ENCODE measurements around the gene GBP7.
"Not testable (repeated sequence)": the region's sequence is repeated elsewhere in the genome, so short reads cannot be mapped to it uniquely, and the experiment has no call there.

GBP7 gene, protein sequence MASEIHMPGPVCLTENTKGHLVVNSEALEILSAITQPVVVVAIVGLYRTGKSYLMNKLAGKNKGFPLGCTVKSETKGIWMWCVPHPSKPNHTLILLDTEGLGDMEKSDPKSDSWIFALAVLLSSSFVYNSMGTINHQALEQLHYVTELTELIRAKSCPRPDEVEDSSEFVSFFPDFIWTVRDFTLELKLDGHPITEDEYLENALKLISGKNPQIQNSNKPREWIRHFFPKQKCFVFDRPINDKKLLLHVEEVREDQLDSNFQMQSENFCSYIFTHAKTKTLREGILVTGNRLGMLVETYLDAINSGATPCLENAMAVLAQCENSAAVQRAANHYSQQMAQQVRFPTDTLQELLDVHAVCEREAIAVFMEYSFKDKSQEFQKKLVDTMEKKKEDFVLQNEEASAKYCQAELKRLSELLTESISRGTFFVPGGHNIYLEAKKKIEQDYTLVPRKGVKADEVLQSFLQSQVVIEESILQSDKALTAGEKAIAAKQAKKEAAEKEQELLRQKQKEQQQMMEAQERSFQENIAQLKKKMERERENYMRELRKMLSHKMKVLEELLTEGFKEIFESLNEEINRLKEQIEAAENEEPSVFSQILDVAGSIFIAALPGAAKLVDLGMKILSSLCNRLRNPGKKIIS

DNA sequence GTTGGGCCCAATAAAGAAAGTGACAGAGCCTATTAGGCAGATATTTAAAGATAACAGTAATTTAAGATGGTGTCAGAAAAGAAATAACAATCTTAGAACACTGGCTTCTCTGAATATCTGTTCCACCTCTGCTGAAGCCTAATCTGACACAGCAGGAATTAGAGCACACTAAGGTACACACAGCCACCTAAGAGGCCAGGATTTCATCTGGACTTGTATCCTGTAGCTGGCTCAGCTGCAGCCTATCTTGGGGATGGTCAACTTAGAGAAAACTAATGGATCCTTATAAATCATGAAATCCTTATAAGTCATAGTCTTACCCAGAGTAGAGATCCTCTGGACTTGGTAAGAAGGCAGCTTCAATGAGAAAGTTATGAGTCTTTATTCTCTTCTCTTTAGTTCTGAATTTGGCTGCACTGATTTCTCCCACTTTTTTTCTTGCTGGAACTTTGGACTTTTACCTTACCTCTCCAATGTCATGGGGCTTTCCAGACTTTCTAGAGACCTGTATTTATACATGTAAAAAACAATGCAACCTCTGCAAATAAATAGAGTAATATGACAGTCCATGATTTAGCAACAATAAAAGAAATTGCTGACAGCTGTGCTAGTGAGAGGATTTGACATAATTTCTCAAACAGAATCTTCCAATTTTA lies at the start of gene GBP7:
Gene GBP7 (minus strand): TSS at position 403 of the 656 bp plus-strand sequence. CDS start 4,068 bp downstream, outside the sequence.
- no peak for DNase-seq

DNA sequence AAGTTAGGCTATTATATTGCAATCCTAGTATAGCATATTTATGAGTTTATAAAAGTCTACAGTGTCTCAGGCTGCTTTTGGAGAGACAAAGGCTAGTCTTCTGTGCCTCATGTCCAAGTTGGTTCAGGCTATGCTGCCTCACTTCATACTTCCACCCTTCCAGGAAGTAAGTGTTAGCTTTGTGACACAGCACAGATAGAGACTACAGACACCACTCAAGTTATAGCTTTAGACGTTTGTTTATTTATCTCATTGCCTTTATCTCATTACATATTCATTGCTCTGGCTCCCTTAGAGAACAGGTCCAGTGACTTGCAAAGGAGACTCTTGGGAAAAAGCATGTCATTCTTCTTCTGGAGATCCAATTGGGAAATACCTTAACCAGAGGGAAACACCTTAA lies 45.5 kb upstream of the GBP7 start:
- DNase-seq: no peak

GRCh38 chr1:89219851-89220250 lies 44.0 kb upstream of the GBP7 start:
- DNase-seq: not testable (repeated sequence)

DNA sequence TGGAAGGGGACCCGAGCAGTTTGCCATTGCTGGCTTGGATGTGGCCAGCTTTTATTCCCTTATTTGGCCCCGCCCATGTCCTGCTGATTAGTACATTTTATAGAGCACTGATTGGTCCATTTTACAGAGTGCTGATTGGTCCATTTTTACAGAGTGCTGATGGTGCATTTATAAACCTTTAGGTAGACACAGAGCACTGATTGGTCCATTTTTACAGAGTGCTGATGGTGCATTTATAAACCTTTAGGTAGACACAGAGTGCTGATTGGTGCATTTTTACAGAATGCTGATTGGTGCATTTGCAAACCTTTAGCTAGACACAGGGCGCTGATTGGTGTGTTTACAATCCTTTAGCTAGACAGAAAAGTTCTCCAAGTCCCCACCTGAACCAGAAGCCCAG lies 43.1 kb upstream of the GBP7 start:
- DNase-seq: not testable (repeated sequence)

DNA sequence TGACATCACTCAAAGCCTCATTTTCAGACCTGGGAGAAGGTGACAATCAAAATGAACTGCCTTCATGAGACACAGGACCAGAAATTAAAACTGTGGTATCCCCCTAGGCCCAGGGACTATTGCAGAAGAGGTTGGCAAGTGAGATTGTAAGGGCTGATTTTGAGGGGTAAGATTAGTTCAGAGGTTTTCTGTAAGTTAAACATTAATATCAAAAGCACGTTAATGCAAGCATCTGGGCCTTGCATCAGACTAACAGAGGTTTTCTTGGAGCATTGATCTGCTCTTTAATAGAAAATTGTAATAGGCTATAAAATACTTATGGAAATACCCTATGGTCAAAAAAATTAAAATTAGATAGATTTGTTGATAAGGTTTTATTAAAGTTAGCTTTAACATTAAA lies 37.5 kb upstream of the GBP7 start:
- no peak for DNase-seq

GRCh38 chr1:89211035-89211634 lies 35.3 kb upstream of the GBP7 start:
- DNase-seq: no peak

GRCh38 chr1:89206373-89206772 lies 30.6 kb upstream of the GBP7 start:
- DNase-seq: no peak

GRCh38 chr1:89203166-89203565 lies 27.4 kb upstream of the GBP7 start:
- DNase-seq: no peak

- no peak for DNase-seq
These were observed 25.4 kb upstream of the GBP7 start for GRCh38 chr1:89201106-89201794.

- DNase-seq: no peak
These were observed 24.9 kb upstream of the GBP7 start for GRCh38 chr1:89200663-89201062.

DNA sequence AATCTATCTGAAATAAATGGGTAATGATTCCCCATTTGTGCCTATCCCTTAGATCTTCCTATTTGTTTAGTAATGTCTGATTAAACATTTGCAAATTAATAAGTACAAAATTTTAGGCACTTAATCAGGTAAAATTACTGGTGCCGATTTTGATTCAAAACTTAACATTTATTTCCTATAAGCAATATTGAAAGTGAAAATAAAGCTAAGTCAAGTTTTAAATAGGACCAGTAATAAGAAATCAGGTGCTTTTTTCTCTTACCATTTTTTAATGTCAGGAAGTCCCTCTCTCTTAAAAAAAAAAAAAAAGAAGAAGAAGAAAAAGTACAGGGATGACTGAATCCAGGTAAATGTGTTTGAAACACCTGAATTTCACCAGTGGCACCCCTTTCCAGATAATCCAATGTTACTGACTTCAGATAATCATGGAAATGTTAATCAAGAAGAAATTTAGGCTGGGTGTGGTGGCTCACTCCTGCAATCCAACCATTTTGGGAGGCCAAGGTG lies 23.8 kb upstream of the GBP7 start:
- DNase-seq: no peak

DNA sequence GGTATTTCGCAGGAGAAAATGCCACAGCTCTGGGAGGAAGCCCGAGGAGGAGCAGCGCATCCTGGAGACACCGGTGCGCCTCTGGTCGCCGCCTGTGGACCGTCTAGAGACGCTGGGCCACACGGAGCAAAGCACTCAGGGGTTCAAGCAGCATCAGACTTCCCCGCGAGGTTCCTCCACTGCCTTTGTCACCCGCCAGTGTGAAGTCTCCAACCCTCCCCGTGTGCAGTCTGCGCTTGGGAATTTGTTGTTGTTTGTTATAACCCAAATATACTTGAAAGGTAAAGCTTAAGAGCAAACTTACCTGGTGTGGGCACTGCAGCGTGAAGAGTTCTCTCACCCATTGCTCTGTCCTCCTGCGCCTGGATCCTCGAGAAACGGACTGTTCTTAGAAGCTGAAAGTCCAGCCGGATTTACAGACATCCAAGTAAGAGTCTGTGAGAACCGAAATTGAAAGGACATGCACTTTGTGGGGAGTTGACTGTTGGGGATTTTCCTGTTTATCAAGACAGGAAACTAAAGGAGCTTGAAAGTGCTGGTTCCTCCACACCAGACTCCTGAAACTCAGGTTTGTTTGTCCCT lies 22.8 kb upstream of the GBP7 start, which contains the start of gene GBP4:
Gene GBP4 (minus strand): TSS at position 452 of the 582 bp plus-strand sequence. CDS start 108 bp downstream, at position 344.
- no peak for DNase-seq

- no peak for DNase-seq
These were observed 22.3 kb upstream of the GBP7 start for GRCh38 chr1:89198081-89198480.

- DNase-seq: no peak
These were observed 19.7 kb upstream of the GBP7 start for GRCh38 chr1:89195476-89195875.

DNA sequence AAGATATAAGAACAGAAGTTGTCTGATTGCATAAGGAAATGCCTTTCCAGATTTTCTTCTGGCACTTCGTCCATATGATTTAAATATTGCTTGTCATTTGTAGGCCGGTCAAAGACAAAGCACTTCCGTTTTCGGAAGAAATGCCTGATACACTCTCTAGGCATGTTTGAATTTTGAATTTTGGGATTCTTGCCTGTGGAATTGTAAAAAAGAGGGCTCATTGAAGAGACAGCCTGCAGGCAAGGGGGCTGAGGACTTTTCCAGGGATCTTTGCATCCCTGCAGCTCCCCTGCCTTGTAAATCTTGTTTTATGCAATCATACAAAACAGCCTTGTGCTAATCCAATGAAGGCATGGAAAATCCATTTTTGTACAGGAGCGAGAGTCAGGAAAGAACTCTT lies 15.5 kb upstream of the GBP7 start:
- DNase-seq: no peak

DNA sequence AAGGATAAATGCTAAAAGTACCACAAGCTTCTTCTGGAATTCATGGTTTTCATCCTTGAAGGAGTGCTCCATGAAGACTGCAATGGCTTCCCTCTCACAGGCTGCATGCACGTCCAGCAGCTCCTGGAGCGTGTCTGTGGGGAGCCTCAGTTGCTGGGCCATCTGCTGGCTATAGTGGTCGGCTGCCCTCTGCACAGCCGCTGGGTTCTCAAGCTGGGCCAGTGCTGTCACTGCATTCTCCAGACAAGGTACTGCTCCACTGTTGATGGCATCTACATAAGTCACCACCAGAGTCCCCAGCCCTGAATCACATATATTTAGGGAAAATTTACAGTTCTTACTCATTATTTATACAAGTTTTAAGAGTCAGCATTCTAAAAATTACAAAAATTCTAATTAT lies 14.2 kb upstream of the GBP7 start:
- no peak for DNase-seq

GRCh38 chr1:89179343-89179742 lies 3.5 kb upstream of the GBP7 start:
- DNase-seq: no peak

GRCh38 chr1:89176971-89177370 lies 1.2 kb upstream of the GBP7 start:
- DNase-seq: no peak

GRCh38 chr1:89174491-89174890 lies 1.3 kb downstream of the GBP7 start:
- no peak for DNase-seq

DNA sequence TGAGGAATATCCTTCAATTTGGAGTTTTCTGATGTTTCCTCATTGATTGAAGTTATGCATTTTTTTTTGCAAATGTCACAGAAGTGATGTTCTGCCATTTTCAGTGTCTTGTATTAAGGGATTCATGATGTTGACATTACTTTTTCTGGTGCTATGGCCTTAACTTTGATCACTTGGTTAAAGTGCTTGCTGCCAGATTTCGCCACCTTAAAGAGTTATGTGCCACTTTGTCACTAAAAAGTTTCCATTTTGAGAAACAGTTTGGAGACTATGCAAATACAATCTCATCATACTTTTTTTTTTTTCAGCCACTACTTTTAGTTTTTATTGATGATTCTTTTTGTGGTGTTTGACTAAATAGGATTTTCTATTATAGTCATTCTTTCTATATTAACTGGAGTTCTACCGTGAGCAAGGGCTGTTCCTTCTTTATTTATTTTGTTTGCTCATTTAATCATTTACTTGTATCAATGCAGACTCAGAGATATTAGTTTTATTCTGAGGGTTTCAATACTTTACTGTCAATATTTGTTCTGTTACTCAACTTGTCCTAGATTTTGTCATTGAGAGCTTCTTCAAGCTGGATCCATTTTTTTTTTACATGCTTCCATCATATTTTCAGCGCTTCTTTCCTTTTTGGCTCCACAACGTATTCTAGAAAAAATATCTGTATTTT lies 3.2 kb downstream of the GBP7 start:
- DNase-seq: no peak

GRCh38 chr1:89171067-89171438 lies 4.8 kb downstream of the GBP7 start:
- no peak for DNase-seq

Data from right hindlimb (tissue), 1 donor.